HG02610 (cell line): ENCODE data around the gene CLEC18C.
"Not testable (repeated sequence)": the region's sequence is repeated elsewhere in the genome, so short reads cannot be mapped to it uniquely, and the experiment has no call there.

Experiments
- ATAC-seq: cut with Tn5 transposase; IDR thresholded peaks from one replicate; pipeline ENCODE4 v1.9.1; 2021; ENCODE audit warnings: mild to moderate bottlenecking, moderate library complexity; ENCODE audit not compliant: unreplicated experiment

CLEC18C gene

GRCh38 chr16:70204668-70205405 is 31.2 kb downstream of the CLEC18C start:
- ATAC-seq, result not testable (repeated sequence)

- ATAC-seq, result not testable (repeated sequence)
Observed at GRCh38 chr16:70206382-70206781, 32.8 kb downstream of the CLEC18C start.

GRCh38 chr16:70218586-70218985 is 45.0 kb downstream of the CLEC18C start:
- ATAC-seq, result not testable (repeated sequence)

GRCh38 chr16:70222574-70222973 is 49.0 kb downstream of the CLEC18C start:
- ATAC-seq, result not testable (repeated sequence)

- ATAC-seq, result not testable (repeated sequence)
Observed at GRCh38 chr16:70223216-70223615, 49.6 kb downstream of the CLEC18C start.

- ATAC-seq, result not testable (repeated sequence)
Observed at GRCh38 chr16:70223971-70224513, 50.5 kb downstream of the CLEC18C start.

GRCh38 chr16:70224645-70225044 is 51.1 kb downstream of the CLEC18C start:
- ATAC-seq, result not testable (repeated sequence)

- ATAC-seq, result not testable (repeated sequence)
Observed at GRCh38 chr16:70225430-70225829, 51.8 kb downstream of the CLEC18C start.

GRCh38 chr16:70226024-70226423 is 52.4 kb downstream of the CLEC18C start:
- ATAC-seq, result not testable (repeated sequence)

- ATAC-seq, result not testable (repeated sequence)
Observed at GRCh38 chr16:70231831-70232230, 58.2 kb downstream of the CLEC18C start.
